MM.1S (cell line): ENCODE data around the gene HBS1L.

ENCODE experiments used
- DNase-seq: peaks from one replicate; pipeline ENCODE4 v3.0.0-alpha.2; 2015
- H2AFZ ChIP-seq: fragments of 300-600 bp; sonication (generic); 2 replicates; pipeline ENCODE4 v1.6.0; 2016; ENCODE audit warnings: antibody characterized with exemption, low read length
- H3F3A ChIP-seq: fragments of 300-600 bp; sonication (generic); 2 replicates; pipeline ENCODE4 v1.6.1; 2016; ENCODE audit warnings: mild to moderate bottlenecking, antibody characterized with exemption, low read length, moderate library complexity, mixed read lengths; ENCODE audit not compliant: insufficient read depth
- H3K27ac ChIP-seq: fragments of 300-600 bp; sonication (generic); 2 replicates; pipeline ENCODE4 v1.5.1; 2016; ENCODE audit warnings: mild to moderate bottlenecking, low read length
- H3K27me3 ChIP-seq: fragments of 300-600 bp; sonication (generic); replicated peaks from 2 replicates; pipeline ENCODE4 v1.6.0; 2016; ENCODE audit warnings: low read length; ENCODE audit not compliant: insufficient read depth
- H3K36me3 ChIP-seq: fragments of 300-600 bp; sonication (generic); replicated peaks from 2 replicates; pipeline ENCODE4 v1.6.1; 2016; ENCODE audit warnings: mild to moderate bottlenecking, low read length, mixed read lengths; ENCODE audit not compliant: insufficient read depth
- H3K4me1 ChIP-seq: fragments of 300-600 bp; sonication (generic); 2 replicates; pipeline ENCODE4 v1.6.1; 2016; ENCODE audit warnings: low read length, mixed read lengths
- H3K4me2 ChIP-seq: fragments of 300-600 bp; sonication (generic); 2 replicates; pipeline ENCODE4 v1.6.0; 2016; ENCODE audit warnings: low read depth, low read length
- H3K4me3 ChIP-seq: fragments of 300-600 bp; sonication (generic); 2 replicates; pipeline ENCODE4 v1.5.1; 2016; ENCODE audit warnings: low read length, mixed read lengths
- H3K79me2 ChIP-seq: fragments of 300-600 bp; sonication (generic); 2 replicates; pipeline ENCODE4 v1.6.1; 2016; ENCODE audit warnings: mixed run types, low read length, mixed read lengths
- H3K9ac ChIP-seq: fragments of 300-600 bp; sonication (generic); 2 replicates; pipeline ENCODE4 v1.6.1; 2016; ENCODE audit warnings: low read length, mixed read lengths
- H3K9me2 ChIP-seq: fragments of 300-600 bp; sonication (generic); replicated peaks from 2 replicates; pipeline ENCODE4 v1.6.1; 2016; ENCODE audit warnings: mild to moderate bottlenecking, low read length, mixed read lengths; ENCODE audit not compliant: insufficient read depth
- H3K9me3 ChIP-seq: fragments of 300-600 bp; sonication (generic); replicated peaks from 2 replicates; pipeline ENCODE4 v1.6.1; 2016; ENCODE audit warnings: mild to moderate bottlenecking, low read length, mixed read lengths; ENCODE audit not compliant: insufficient read depth
- H4K20me1 ChIP-seq: fragments of 300-600 bp; sonication (generic); 2 replicates; pipeline ENCODE4 v1.6.1; 2016; ENCODE audit warnings: mild to moderate bottlenecking, low read length, moderate library complexity, mixed read lengths; ENCODE audit not compliant: insufficient read depth
- CTCF ChIP-seq: fragments of 300-600 bp; sonication (generic); IDR thresholded peaks from 2 replicates; pipeline ENCODE4 v1.5.1; 2016; ENCODE audit warnings: antibody characterized with exemption, low read length, mixed read lengths
- EZH2 ChIP-seq: fragments of 300-600 bp; sonication (generic); optimal IDR thresholded peaks from 2 replicates; pipeline ENCODE3; 2017; ENCODE audit warnings: low read depth, mild to moderate bottlenecking, antibody characterized with exemption, low read length, mixed read lengths
- EZH2phosphoT487 ChIP-seq: fragments of 300-600 bp; sonication (generic); IDR thresholded peaks from 2 replicates; pipeline ENCODE4 v1.6.1; 2018; ENCODE audit warnings: antibody characterized with exemption, low read length

HBS1L gene

DNA sequence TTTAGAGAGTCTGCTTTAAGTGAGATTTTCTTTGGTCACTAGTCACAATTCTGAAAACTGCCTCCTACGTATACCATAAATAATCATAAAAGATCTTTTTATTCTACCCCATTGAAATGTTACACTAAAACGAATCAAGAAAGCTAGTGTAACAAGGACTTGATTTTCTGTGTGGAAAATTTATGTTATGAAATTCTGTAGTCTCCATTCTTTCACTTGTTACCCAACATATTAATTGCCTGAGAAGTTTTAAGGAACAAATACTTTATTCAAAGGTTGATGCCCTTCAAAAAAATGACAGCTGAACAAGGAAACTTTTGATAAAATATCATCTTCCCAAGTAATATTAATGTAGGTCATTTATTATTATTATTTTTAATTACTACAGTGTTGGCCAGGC is 13.3 kb upstream of the HBS1L start:
- H3K9ac ChIP-seq, result no peak overlapping the region
- TF ChIP-seq EZH2 (no peak), EZH2phosphoT487 (no peak), CTCF (no peak)
- no peak for DNase-seq
- H3K36me3 ChIP-seq, result no peaks in the 10 kb centered on the region
- no peaks in the 10 kb centered on the region for H3K9me3 ChIP-seq
- no peak overlapping the region for H3K4me2 ChIP-seq
- H3K79me2 ChIP-seq, result no peaks in the 10 kb centered on the region
- H3K4me1 ChIP-seq, result peaks cover 7% of the 10 kb centered on the region
- no peak overlapping the region for H3K27ac ChIP-seq
- no peaks in the 10 kb centered on the region for H4K20me1 ChIP-seq
- no peak overlapping the region for H2AFZ ChIP-seq
- no peaks in the 10 kb centered on the region for H3K27me3 ChIP-seq
- no peaks in the 10 kb centered on the region for H3K9me2 ChIP-seq
- no peaks in the 10 kb centered on the region for H3F3A ChIP-seq
- no peak overlapping the region for H3K4me3 ChIP-seq

GRCh38 chr6:135066806-135067205 is 12.2 kb upstream of the HBS1L start:
- no peak overlapping the region for H3K4me2 ChIP-seq
- no peak overlapping the region for H2AFZ ChIP-seq
- H4K20me1 ChIP-seq, result no peaks in the 10 kb centered on the region
- TF ChIP-seq EZH2phosphoT487 (no peak), EZH2 (no peak), CTCF (no peak)
- no peak overlapping the region for H3K9ac ChIP-seq
- DNase-seq, result no peak
- H3K9me3 ChIP-seq, result no peaks in the 10 kb centered on the region
- no peaks in the 10 kb centered on the region for H3K9me2 ChIP-seq
- peaks cover 12% of the 10 kb centered on the region for H3K4me1 ChIP-seq
- no peaks in the 10 kb centered on the region for H3F3A ChIP-seq
- H3K27ac ChIP-seq, result no peak overlapping the region
- H3K79me2 ChIP-seq, result no peaks in the 10 kb centered on the region
- H3K27me3 ChIP-seq, result no peaks in the 10 kb centered on the region
- no peak overlapping the region for H3K4me3 ChIP-seq
- H3K36me3 ChIP-seq, result no peaks in the 10 kb centered on the region

DNA sequence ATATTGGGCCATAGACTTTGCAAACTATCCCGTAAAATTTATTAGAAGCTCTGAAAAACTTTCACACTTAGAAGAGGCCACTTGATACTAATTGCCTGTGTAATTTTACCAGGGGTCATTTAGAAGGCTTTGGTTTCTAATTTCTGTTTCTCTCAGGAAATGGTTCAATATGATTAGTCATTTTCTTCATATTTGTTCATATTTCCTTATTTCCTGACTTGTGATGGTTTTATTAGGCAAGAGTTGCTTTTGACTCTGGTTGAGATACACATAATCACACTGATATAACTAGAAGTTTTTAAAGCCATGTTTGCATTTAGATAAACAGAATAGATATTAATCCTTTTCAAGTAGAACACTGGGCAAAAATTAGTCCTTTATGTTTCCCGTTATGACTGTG is 11.8 kb upstream of the HBS1L start:
- Histone ChIP-seq H2AFZ (no peak overlapping the region), H3K4me3 (no peak overlapping the region), H3K79me2 (no peaks in the 10 kb centered on the region), H4K20me1 (no peaks in the 10 kb centered on the region), H3K27ac (no peak overlapping the region), H3K36me3 (no peaks in the 10 kb centered on the region), H3K9ac (no peak overlapping the region), H3K9me3 (no peaks in the 10 kb centered on the region), H3K27me3 (no peaks in the 10 kb centered on the region), H3K4me1 (peaks cover 12% of the 10 kb centered on the region), H3K4me2 (no peak overlapping the region), H3F3A (no peaks in the 10 kb centered on the region), H3K9me2 (no peaks in the 10 kb centered on the region)
- no peak for DNase-seq
- no peak for TF ChIP-seq EZH2phosphoT487
- no peak for TF ChIP-seq CTCF
- TF ChIP-seq EZH2, result no peak
